Astrocyte (in vitro differentiated cells and primary cell): Measurements from ENCODE around the gene WNT7A.

ENCODE experiments used
- EZH2 ChIP-seq: IDR thresholded peaks from 2 replicates; pipeline ENCODE4 v1.6.1; 2012; ENCODE audit warnings: mild to moderate bottlenecking, low read length, inconsistent platforms; ENCODE audit not compliant: insufficient read depth
- TF ChIP-seq, protein P1 (sequence below): IDR thresholded peaks from 2 replicates; pipeline ENCODE4 v1.5.1; 2011; ENCODE audit warnings: low read depth, mild to moderate bottlenecking, inconsistent platforms, low read length, moderate library complexity; ENCODE audit not compliant: insufficient read depth

DNA sequence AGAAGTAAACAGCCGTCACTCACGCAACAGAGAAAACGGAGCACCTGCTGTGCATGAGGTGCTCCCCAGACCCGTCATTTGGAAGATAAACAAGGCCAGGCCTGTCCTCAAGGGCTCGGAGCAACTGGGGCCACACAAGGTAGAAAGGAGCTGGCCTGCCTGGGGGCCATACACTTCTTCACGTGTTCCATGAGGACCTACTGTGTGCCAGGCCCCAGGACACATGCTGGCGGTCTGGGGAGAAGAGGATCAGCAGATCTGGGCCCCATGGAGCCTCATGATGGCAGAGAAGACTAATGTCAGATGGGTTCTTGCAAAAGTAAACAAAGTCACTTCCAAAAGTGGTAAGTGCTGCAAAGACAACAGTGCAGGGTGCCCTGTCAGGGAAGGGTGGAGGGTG, 14.3 kb downstream of the WNT7A start:
- TF ChIP-seq, protein P1, sequence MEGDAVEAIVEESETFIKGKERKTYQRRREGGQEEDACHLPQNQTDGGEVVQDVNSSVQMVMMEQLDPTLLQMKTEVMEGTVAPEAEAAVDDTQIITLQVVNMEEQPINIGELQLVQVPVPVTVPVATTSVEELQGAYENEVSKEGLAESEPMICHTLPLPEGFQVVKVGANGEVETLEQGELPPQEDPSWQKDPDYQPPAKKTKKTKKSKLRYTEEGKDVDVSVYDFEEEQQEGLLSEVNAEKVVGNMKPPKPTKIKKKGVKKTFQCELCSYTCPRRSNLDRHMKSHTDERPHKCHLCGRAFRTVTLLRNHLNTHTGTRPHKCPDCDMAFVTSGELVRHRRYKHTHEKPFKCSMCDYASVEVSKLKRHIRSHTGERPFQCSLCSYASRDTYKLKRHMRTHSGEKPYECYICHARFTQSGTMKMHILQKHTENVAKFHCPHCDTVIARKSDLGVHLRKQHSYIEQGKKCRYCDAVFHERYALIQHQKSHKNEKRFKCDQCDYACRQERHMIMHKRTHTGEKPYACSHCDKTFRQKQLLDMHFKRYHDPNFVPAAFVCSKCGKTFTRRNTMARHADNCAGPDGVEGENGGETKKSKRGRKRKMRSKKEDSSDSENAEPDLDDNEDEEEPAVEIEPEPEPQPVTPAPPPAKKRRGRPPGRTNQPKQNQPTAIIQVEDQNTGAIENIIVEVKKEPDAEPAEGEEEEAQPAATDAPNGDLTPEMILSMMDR, result no peak
- no peak for TF ChIP-seq EZH2
